Gastroesophageal sphincter (tissue), 4 donors: ENCODE measurements around the gene IDH3G. TPM values are rescaled to one million over a fixed set of nuclear protein-coding genes. Genes with fewer than 3 reads are reported as not detected.

Experiments
- ATAC-seq: fragments of 150-250 bp; one replicate; pipeline ENCODE4 v1.9.1; 2016; ENCODE audit warnings: mild to moderate bottlenecking, moderate library complexity
- H3K27ac ChIP-seq, 4 donors: fragments of 200-600 bp; sonication (generic) in 3 of 4; 1 replicate in 3 of 4; 2 replicates in 1 of 4; pipeline ENCODE4 v1.5.1; 2016 to 2019
- H3K27me3 ChIP-seq: fragments of 200-600 bp; sonication (generic); one replicate; pipeline ENCODE4 v1.5.1; 2019
- H3K36me3 ChIP-seq, 2 donors: fragments of 200-600 bp; sonication (generic); one replicate each; pipeline ENCODE4 v1.5.1; 2019; ENCODE audit warnings: control low read depth in 1 of 2
- H3K4me1 ChIP-seq, 3 donors: fragments of 200-600 bp; sonication (generic); 1 replicate in 2 of 3; 2 replicates in 1 of 3; pipeline ENCODE4 v1.5.1; 2016 to 2019; ENCODE audit warnings: control low read depth in 2 of 3
- H3K4me3 ChIP-seq, 2 donors: fragments of 200-600 bp; sonication (generic); one replicate each; pipeline ENCODE4 v1.5.1; 2019; ENCODE audit warnings: mild to moderate bottlenecking in 1 of 2, moderate library complexity in 1 of 2
- H3K9me3 ChIP-seq, 3 donors: fragments of 200-600 bp; sonication (generic); one replicate each; pipeline ENCODE4 v1.5.1; 2017 to 2019; ENCODE audit warnings: control low read depth in 2 of 3
- EP300 ChIP-seq: sonication (generic); formaldehyde crosslinking; IDR thresholded peaks from one replicate; pipeline ENCODE4 v1.6.1; 2017; ENCODE audit warnings: antibody characterized with exemption, mild to moderate bottlenecking
- POLR2A ChIP-seq, 2 donors: fragments of 450-650 bp; IDR thresholded peaks; one replicate each; pipeline ENCODE4 v1.6.1; 2017; ENCODE audit warnings: antibody characterized with exemption in 2 of 2, mild to moderate bottlenecking in 2 of 2, moderate library complexity in 1 of 2
- POLR2AphosphoS5 ChIP-seq: sonication (generic); formaldehyde crosslinking; IDR thresholded peaks from one replicate; pipeline ENCODE4 v1.6.1; 2017; ENCODE audit warnings: antibody characterized with exemption
- WGBS, 2 donors: methylation state at CpG; one replicate each; pipeline ENCODE4 v1.1.5; 2018; ENCODE audit warnings: low coverage in 1 of 2; 5-methylcytosine and 5-hydroxymethylcytosine counted together
- total RNA-seq, 4 donors: library from RNA; depleted of rRNA; stranded (reverse); fragments of >200 nt; gene quantifications; one replicate each; pipeline ENCODE4 v1.1.0, GENCODE V29; 2016
- TF ChIP-seq, protein P1 (sequence below), 4 experiments: fragments of 200-600 bp in 2 of 4; fragments of 450-650 bp in 2 of 4; sonication (generic) in 1 of 4; IDR thresholded peaks; one replicate each; pipeline ENCODE4 v1.5.1; 2017 to 2019; ENCODE audit warnings: antibody characterized with exemption in 4 of 4, mild to moderate bottlenecking in 2 of 4, moderate library complexity in 2 of 4

The IDH3G gene
- total RNA-seq, 4 donors from 2014 or later: 55.5 to 104 (median 59.7) TPM

- WGBS, 2 donors: no CpG with 5 or more reads among the region's 52 CpGs
- H3K4me3 ChIP-seq: peak within 1 kb of the TSS in 1 of 2 donors; percentile 33
- H3K27me3 ChIP-seq: no peaks in the 10 kb centered on the region
- H3K9me3 ChIP-seq: no peaks in the 10 kb centered on the region
- peaks cover 0 to 28% (median 0%) of the 10 kb centered on the region in 3 donors for H3K4me1 ChIP-seq
- no peak for TF ChIP-seq POLR2A (IDR thresholded peaks at IDR 0.05)
- TF ChIP-seq, protein P1, sequence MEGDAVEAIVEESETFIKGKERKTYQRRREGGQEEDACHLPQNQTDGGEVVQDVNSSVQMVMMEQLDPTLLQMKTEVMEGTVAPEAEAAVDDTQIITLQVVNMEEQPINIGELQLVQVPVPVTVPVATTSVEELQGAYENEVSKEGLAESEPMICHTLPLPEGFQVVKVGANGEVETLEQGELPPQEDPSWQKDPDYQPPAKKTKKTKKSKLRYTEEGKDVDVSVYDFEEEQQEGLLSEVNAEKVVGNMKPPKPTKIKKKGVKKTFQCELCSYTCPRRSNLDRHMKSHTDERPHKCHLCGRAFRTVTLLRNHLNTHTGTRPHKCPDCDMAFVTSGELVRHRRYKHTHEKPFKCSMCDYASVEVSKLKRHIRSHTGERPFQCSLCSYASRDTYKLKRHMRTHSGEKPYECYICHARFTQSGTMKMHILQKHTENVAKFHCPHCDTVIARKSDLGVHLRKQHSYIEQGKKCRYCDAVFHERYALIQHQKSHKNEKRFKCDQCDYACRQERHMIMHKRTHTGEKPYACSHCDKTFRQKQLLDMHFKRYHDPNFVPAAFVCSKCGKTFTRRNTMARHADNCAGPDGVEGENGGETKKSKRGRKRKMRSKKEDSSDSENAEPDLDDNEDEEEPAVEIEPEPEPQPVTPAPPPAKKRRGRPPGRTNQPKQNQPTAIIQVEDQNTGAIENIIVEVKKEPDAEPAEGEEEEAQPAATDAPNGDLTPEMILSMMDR (IDR thresholded peaks at IDR 0.05): no peak
- TF ChIP-seq POLR2AphosphoS5: no peak
- TF ChIP-seq EP300: no peak
- H3K36me3 ChIP-seq: peaks cover 0 to 43% of the 10 kb centered on the region in 2 donors
- peak; percentile 51 for ATAC-seq
- H3K27ac ChIP-seq: peak within 1 kb of the TSS; percentile 51 to 82 (median 74)
These were observed 13.3 kb downstream of the IDH3G start, which contains the start of gene SRPK3 for GRCh38 chrX:153780678-153781427. Gene SRPK3, plus strand, starts transcription at chrX:153781041. Its CDS starts 46 bp downstream, at chrX:153781087.

DNA sequence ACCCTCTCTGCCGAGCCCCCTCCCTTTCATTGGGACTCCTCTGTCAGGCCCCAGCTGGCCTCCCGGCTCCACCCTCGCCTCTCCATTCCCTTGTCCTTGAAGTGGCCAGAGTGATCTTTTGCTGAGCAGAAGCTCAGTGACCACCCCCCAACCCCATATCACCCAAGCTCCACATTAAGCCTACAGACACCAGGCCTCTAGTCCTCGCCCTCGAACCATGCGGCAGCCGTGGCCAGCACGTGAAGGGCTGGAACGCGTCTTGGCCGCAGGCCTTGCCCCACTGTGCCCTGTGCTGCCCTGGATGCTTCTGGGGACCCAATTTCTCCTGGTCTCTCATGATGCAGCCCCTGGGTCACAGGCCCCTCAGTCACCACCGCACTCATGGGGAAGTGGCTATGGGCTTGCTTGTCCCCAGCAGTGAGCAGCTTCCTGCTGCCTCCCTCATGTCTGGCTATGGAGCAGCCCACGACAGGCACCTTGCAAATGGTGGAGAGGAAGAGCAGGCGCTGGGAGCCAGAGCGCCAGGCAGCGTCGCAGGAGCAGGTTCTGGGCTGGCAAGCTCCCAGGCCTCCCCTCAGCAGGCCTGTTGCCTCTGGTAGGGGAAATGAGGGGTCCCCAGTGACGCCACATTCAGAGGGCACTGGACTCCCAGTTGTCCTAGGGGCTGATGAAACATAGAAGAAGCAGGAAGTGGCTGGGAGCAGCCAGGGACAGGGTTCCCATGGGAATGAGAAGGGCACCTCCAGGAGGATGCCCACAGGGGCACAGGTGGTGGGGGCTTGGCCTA, 14.1 kb downstream of the IDH3G start:
- Histone ChIP-seq H3K27me3 (no peaks in the 10 kb centered on the region), H3K4me3 (peak overlapping the region in 1 of 2 donors; percentile 33), H3K27ac (peak overlapping the region; percentile 51 to 82 (median 74)), H3K9me3 (no peaks in the 10 kb centered on the region), H3K36me3 (peaks cover 0 to 43% of the 10 kb centered on the region in 2 donors), H3K4me1 (peaks cover 0 to 28% (median 0%) of the 10 kb centered on the region in 3 donors)
- no peak for ATAC-seq
- TF ChIP-seq EP300 (no peak), POLR2A (IDR thresholded peaks at IDR 0.05) (no peak), POLR2AphosphoS5 (no peak)
- WGBS, 2 donors: 65% methylated on average over 2 of the region's 18 CpGs; no CpG with 5 or more reads in 1 of the 2 donors

DNA sequence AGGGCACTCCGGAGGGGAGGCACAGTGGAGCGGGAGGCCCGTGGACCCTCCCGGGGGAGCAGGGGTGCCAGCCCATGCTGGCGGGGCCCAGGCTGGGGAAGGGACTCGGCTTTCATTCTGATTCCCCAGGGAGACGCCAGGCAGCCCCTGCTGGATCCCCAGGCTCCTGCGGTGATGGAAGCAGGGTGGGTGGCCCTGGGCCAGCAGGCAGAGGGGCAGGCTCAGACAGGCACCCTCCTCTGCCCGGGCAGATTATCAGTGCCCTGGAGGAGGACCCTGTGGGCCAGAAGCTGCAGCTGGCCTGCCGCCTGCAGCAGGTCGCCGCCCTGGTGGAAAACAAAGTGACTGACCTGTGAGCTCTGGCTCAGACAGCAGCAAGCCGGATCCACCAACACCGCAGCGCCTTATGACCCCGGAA, 15.5 kb downstream of the IDH3G start:
- ATAC-seq: no peak
- no peak for TF ChIP-seq POLR2A (IDR thresholded peaks at IDR 0.05)
- no peak for TF ChIP-seq POLR2AphosphoS5
- no peak for TF ChIP-seq EP300
- TF ChIP-seq, protein P1 (IDR thresholded peaks at IDR 0.05): no peak
- H3K27ac ChIP-seq: no peak overlapping the region
- H3K27me3 ChIP-seq: no peaks in the 10 kb centered on the region
- H3K4me3 ChIP-seq: no peak overlapping the region
- peaks cover 0 to 28% (median 0%) of the 10 kb centered on the region in 3 donors for H3K4me1 ChIP-seq
- H3K9me3 ChIP-seq: no peaks in the 10 kb centered on the region
- WGBS, 2 donors: 60% methylated on average over 1 of the region's 16 CpGs; no CpG with 5 or more reads in 1 of the 2 donors
- peaks cover 0 to 45% of the 10 kb centered on the region in 2 donors for H3K36me3 ChIP-seq

DNA sequence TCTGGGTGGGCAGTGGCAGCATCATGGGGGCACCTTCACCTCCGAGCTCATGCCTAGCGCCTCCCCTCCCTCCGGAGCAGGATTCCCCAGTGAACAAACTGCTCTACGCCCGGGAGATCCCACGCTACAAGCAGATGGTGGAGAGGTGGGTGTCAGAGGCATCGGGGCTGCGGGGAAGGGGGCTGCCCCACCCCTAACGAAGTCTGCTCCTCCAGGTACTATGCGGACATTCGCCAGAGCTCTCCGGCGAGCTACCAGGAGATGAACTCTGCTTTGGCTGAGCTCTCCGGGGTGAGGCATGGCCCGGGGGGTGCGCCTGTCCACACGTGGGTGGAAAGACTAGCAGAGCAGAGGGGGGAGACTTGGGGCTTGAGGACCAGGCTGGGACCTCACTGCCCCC, 16.0 kb downstream of the IDH3G start:
- peaks cover 0 to 50% of the 10 kb centered on the region in 2 donors for H3K36me3 ChIP-seq
- H3K27me3 ChIP-seq: no peaks in the 10 kb centered on the region
- WGBS, 2 donors: 80% methylated on average over 2 of the region's 17 CpGs; no CpG with 5 or more reads in 1 of the 2 donors
- no peak overlapping the region for H3K27ac ChIP-seq
- no peaks in the 10 kb centered on the region for H3K9me3 ChIP-seq
- H3K4me3 ChIP-seq: no peak overlapping the region
- H3K4me1 ChIP-seq: peaks cover 0 to 28% (median 0%) of the 10 kb centered on the region in 3 donors
- no peak for ATAC-seq
- TF ChIP-seq POLR2A (IDR thresholded peaks at IDR 0.05): no peak
- TF ChIP-seq, protein P1 (IDR thresholded peaks at IDR 0.05): no peak
- no peak for TF ChIP-seq POLR2AphosphoS5
- no peak for TF ChIP-seq EP300
